WTC11 (cell line): Measurements from ENCODE around the gene ADAMTS18. TPM values are rescaled to one million over a fixed set of nuclear protein-coding genes. Genes with fewer than 3 reads are reported as not detected.
A peak's percentile ranks its signal among the peaks of the same experiment; 100 is the strongest.
"Not testable (repeated sequence)": the region's sequence is repeated elsewhere in the genome, so short reads cannot be mapped to it uniquely, and the experiment has no call there.

Experiments used
- ATAC-seq: fragments of 200-7000 bp; cut with Tn5 transposase; 2 replicates; pipeline ENCODE4 v1.10.0; 2021; ENCODE audit warnings: mild to moderate bottlenecking, moderate library complexity
- CTCF ChIA-PET: fragments of 300-600 bp; sonication (Branson Sonifier 250); formaldehyde crosslinking; loops from one replicate; lab custom pipeline; 2021; ENCODE audit warnings: antibody characterized with exemption; lab: Charles Lee
- POLR2A ChIA-PET: fragments of 350-600 bp; sonication (Branson Sonifier 250); formaldehyde crosslinking; loops from one replicate; lab custom pipeline; 2021; ENCODE audit warnings: antibody characterized with exemption; lab: Charles Lee
- DNase-seq: peaks from one replicate; pipeline ENCODE4 v3.0.0; 2021; ENCODE audit warnings: low spot score
- H3K27ac Mint-ChIP-seq: 2 replicates; pipeline ENCODE4 v1.8.0; 2021; ENCODE audit warnings: mixed read lengths
- H3K27me3 Mint-ChIP-seq: 2 replicates; pipeline ENCODE4 v1.8.0; 2021; ENCODE audit warnings: low read depth, mild to moderate bottlenecking, moderate library complexity, mixed read lengths
- H3K36me3 Mint-ChIP-seq: 2 replicates; pipeline ENCODE4 v1.8.0; 2021; ENCODE audit warnings: mixed read lengths
- H3K4me1 Mint-ChIP-seq: 2 replicates; pipeline ENCODE4 v1.8.0; 2022; ENCODE audit warnings: mixed read lengths
- H3K4me3 Mint-ChIP-seq: 2 replicates; pipeline ENCODE4 v1.8.0; 2021; ENCODE audit warnings: mild to moderate bottlenecking, moderate library complexity, mixed read lengths
- H3K9me3 Mint-ChIP-seq: 2 replicates; pipeline ENCODE4 v1.8.0; 2021; ENCODE audit warnings: mixed read lengths
- ATF1 ChIP-seq: sonication (generic); formaldehyde crosslinking; IDR thresholded peaks from 2 replicates; pipeline ENCODE4 v1.8.1; 2023; ENCODE audit warnings: mild to moderate bottlenecking, moderate library complexity, missing genetic modification reagents
- ETV6 ChIP-seq: sonication (generic); formaldehyde crosslinking; IDR thresholded peaks from 2 replicates; pipeline ENCODE4 v1.8.1; 2022; ENCODE audit warnings: mild to moderate bottlenecking, missing genetic modification reagents
- FOXP4 ChIP-seq: sonication (generic); formaldehyde crosslinking; IDR thresholded peaks from 2 replicates; pipeline ENCODE4 v1.8.0; 2022; ENCODE audit warnings: mild to moderate bottlenecking, missing genetic modification reagents
- HMGA2 ChIP-seq: fragments of 250-450 bp; sonication (Bioruptor Pico); IDR thresholded peaks from 2 replicates; pipeline ENCODE4 v1.4.0; 2021; ENCODE audit warnings: mild to moderate bottlenecking, moderate library complexity
- JAZF1 ChIP-seq: fragments of 250-450 bp; sonication (Bioruptor Pico); IDR thresholded peaks from 2 replicates; pipeline ENCODE4 v1.9.0; 2021; ENCODE audit warnings: moderate library complexity, mild to moderate bottlenecking, inconsistent platforms
- NR1H2 ChIP-seq: sonication (generic); formaldehyde crosslinking; IDR thresholded peaks from 2 replicates; pipeline ENCODE4 v1.9.0; 2021; ENCODE audit warnings: mild to moderate bottlenecking, moderate library complexity, missing genetic modification reagents
- SMAD4 ChIP-seq: sonication (generic); formaldehyde crosslinking; IDR thresholded peaks from 2 replicates; pipeline ENCODE4 v1.8.0; 2022; ENCODE audit warnings: mild to moderate bottlenecking, missing genetic modification reagents
- ZBTB43 ChIP-seq: sonication (generic); formaldehyde crosslinking; IDR thresholded peaks from 2 replicates; pipeline ENCODE4 v1.8.1; 2023; ENCODE audit warnings: mild to moderate bottlenecking, missing genetic modification reagents
- ZNF512 ChIP-seq: sonication (generic); formaldehyde crosslinking; IDR thresholded peaks from 2 replicates; pipeline ENCODE4 v1.8.1; 2022; ENCODE audit warnings: missing genetic modification reagents, borderline replicate concordance
- total RNA-seq: library from RNA; stranded (reverse); gene quantifications from 3 replicates; pipeline ENCODE4 v1.2.3, GENCODE V29; 2021
- TF ChIP-seq, protein P1 (sequence below): sonication (generic); formaldehyde crosslinking; IDR thresholded peaks from 2 replicates; pipeline ENCODE4 v1.8.0; 2023; ENCODE audit warnings: mild to moderate bottlenecking, missing genetic modification reagents
- TF ChIP-seq, protein P2 (sequence below): fragments of 250-450 bp; sonication (Bioruptor Pico); conservative IDR thresholded peaks from 2 replicates; pipeline ENCODE4 v1.9.0; 2021; ENCODE audit warnings: mild to moderate bottlenecking
- TF ChIP-seq, protein P3 (sequence below): sonication (generic); formaldehyde crosslinking; IDR thresholded peaks from 2 replicates; pipeline ENCODE4 v1.8.1; 2023; ENCODE audit warnings: mild to moderate bottlenecking, moderate library complexity, missing genetic modification reagents

The ADAMTS18 gene
- total RNA-seq, 1 experiment from 2014 or later, result 0.17 TPM

DNA sequence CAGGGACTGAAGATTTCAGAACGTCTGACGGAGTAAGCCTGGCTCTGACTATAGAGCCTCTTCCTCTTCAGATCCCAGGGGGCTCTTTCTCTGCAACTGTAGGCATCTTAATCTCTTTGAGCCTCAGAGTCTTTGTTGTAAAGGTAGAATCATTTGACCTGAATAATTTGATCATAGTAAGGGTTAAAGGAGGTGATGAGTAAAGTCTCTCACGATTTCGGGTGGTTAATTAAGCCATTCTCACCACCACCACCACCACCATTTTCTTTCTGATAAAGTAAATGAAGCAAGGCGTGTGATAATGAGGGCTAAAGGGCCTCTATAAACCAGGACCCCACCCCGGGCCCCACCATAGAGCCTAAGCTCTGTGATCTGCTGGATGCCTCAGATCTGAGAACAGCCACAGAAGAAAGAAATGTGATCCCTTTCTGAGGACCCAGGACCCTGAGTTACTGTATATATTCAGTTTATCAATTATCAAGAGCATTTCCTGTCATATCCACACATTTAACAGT, 33.0 kb upstream of the ADAMTS18 start (continued):
- TF ChIP-seq FOXP4 (CRISPR knock-in tag), result no peak
- TF ChIP-seq ETV6 (CRISPR knock-in tag), result no peak
- TF ChIP-seq ATF1, result no peak
- TF ChIP-seq, protein P1, sequence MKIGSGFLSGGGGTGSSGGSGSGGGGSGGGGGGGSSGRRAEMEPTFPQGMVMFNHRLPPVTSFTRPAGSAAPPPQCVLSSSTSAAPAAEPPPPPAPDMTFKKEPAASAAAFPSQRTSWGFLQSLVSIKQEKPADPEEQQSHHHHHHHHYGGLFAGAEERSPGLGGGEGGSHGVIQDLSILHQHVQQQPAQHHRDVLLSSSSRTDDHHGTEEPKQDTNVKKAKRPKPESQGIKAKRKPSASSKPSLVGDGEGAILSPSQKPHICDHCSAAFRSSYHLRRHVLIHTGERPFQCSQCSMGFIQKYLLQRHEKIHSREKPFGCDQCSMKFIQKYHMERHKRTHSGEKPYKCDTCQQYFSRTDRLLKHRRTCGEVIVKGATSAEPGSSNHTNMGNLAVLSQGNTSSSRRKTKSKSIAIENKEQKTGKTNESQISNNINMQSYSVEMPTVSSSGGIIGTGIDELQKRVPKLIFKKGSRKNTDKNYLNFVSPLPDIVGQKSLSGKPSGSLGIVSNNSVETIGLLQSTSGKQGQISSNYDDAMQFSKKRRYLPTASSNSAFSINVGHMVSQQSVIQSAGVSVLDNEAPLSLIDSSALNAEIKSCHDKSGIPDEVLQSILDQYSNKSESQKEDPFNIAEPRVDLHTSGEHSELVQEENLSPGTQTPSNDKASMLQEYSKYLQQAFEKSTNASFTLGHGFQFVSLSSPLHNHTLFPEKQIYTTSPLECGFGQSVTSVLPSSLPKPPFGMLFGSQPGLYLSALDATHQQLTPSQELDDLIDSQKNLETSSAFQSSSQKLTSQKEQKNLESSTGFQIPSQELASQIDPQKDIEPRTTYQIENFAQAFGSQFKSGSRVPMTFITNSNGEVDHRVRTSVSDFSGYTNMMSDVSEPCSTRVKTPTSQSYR (CRISPR knock-in tag), result no peak
- no peak for TF ChIP-seq JAZF1
- TF ChIP-seq, protein P2, sequence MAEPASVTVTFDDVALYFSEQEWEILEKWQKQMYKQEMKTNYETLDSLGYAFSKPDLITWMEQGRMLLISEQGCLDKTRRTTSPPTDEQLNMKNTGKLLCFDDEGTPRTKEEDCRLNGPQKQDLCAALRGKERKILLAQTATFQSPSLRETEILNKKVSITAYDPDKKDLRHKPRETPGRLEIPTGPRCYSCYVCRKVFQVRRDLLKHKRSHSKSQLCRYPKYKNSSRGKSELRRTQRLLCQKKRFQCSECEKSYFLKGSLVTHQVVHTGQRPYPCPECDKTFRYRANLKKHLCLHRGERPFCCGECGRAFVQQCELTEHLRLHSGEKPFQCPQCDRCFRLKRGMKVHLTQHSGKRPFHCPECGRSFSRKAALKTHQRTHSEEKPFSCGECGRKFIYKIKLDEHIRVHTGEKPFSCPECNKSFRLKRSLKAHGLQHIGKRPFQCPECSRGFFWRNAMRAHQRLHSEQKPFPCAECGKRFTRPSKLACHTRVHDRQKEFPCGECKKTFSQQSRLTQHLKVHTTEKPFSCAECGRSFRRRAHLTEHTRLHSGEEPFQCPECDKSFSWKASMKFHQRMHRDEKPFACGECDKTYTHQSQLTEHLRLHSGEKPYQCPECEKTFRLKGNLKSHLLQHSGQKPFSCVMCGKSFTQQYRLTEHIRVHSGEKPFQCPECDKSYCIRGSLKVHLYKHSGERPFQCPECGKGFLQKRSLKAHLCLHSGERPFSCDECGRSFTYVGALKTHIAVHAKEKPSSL (CRISPR knock-in tag), result no peak
- no peak for TF ChIP-seq SMAD4

DNA sequence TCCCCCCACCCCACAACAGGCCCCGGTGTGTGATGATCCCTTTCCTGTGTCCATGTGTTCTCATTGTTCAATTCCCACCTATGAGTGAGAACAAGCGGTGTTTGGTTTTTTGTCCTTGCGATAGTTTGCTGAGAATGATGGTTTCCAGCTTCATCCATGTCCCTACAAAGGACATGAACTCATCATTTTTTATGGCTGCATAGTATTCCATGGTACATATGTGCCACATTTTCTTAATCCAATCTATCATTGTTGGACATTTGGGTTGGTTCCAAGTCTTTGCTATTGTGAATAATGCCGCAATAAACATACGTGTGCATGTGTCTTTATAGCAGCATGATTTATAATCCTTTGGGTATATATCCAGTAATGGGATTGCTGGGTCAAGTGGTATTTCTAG, 28.8 kb upstream of the ADAMTS18 start:
- DNase-seq, H3K27ac Mint-ChIP-seq, ATAC-seq, H3K36me3 Mint-ChIP-seq, H3K27me3 Mint-ChIP-seq, H3K4me3 Mint-ChIP-seq, H3K9me3 Mint-ChIP-seq, POLR2A ChIA-PET, CTCF ChIA-PET: not testable (repeated sequence)
- H3K4me1 Mint-ChIP-seq, result peaks cover 13% of the 10 kb centered on the region

DNA sequence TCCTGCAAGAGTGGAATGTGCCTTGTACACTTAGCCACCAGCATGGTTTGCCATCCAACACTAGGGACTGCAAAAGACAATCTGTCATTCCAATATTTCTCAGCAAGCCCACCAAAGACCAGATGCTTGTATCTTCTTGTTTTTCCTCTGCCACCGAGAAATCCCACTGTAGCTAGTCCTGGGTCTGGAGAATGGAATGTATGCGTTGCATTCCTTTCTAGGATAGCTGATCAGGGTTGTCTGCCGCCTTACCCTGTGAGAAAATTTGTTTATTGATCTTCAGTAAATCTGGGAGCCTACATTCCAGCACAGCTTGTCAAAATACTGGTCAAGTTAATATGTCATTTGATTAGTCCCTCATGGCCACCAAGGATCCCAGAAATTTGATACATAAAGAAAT, 28.1 kb upstream of the ADAMTS18 start:
- H3K4me3 Mint-ChIP-seq, result no peak overlapping the region
- no peaks in the 10 kb centered on the region for H3K27me3 Mint-ChIP-seq
- ATAC-seq (peak; percentile 64; the same call in 1 of the 2 replicates), DNase-seq (no peak)
- H3K27ac Mint-ChIP-seq, result peak overlapping the region; percentile 71; the same call in 1 of the 2 replicates
- no peak for TF ChIP-seq HMGA2 (CRISPR knock-in tag)
- TF ChIP-seq ZBTB43 (CRISPR knock-in tag), result no peak
- no peak for TF ChIP-seq ATF1
- TF ChIP-seq, protein P3, sequence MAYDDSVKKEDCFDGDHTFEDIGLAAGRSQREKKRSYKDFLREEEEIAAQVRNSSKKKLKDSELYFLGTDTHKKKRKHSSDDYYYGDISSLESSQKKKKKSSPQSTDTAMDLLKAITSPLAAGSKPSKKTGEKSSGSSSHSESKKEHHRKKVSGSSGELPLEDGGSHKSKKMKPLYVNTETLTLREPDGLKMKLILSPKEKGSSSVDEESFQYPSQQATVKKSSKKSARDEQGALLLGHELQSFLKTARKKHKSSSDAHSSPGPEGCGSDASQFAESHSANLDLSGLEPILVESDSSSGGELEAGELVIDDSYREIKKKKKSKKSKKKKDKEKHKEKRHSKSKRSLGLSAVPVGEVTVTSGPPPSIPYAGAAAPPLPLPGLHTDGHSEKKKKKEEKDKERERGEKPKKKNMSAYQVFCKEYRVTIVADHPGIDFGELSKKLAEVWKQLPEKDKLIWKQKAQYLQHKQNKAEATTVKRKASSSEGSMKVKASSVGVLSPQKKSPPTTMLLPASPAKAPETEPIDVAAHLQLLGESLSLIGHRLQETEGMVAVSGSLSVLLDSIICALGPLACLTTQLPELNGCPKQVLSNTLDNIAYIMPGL (CRISPR knock-in tag), result no peak
- TF ChIP-seq NR1H2, result no peak
- no peak for TF ChIP-seq ZNF512 (CRISPR knock-in tag)
- no peaks in the 10 kb centered on the region for H3K9me3 Mint-ChIP-seq
- POLR2A ChIA-PET, result no interaction called here
- peaks cover 10% of the 10 kb centered on the region for H3K4me1 Mint-ChIP-seq
- H3K36me3 Mint-ChIP-seq, result no peaks in the 10 kb centered on the region
- CTCF ChIA-PET, result interaction anchor here (0.9 to 1.1 kb wide), 2 partner anchors 27 to 121 kb away, joined by 3 read pairs; no protein-coding TSS in a partner anchor
